Nephron (organoid): Measurements from ENCODE around the gene DUS1L.

Experiments used
- H3K27ac Mint-ChIP-seq, 3 experiments: 2 replicates each; pipeline ENCODE4 v1.8.0; 2020; ENCODE audit warnings: mixed read lengths in 3 of 3, mild to moderate bottlenecking in 2 of 3, moderate library complexity in 1 of 3
- H3K27me3 Mint-ChIP-seq: 2 replicates; pipeline ENCODE4 v1.8.0; 2021; ENCODE audit warnings: low read depth, mild to moderate bottlenecking, moderate library complexity, mixed read lengths
- H3K36me3 Mint-ChIP-seq: 2 replicates; pipeline ENCODE4 v1.8.0; 2020; ENCODE audit warnings: low read depth, mixed read lengths
- H3K4me1 Mint-ChIP-seq: 2 replicates; pipeline ENCODE4 v1.8.0; 2020; ENCODE audit warnings: mixed read lengths
- H3K4me3 Mint-ChIP-seq, 3 experiments: 2 replicates each; pipeline ENCODE4 v1.8.0; 2020; ENCODE audit warnings: mild to moderate bottlenecking in 3 of 3, mixed read lengths in 3 of 3, moderate library complexity in 2 of 3
- H3K9me3 Mint-ChIP-seq: 2 replicates; pipeline ENCODE4 v1.8.0; 2020; ENCODE audit warnings: mixed read lengths
- TF ChIP-seq, protein P1 (sequence below), 3 experiments: fragments of 200-600 bp; sonication (generic); IDR thresholded peaks; one replicate each; pipeline ENCODE4 v1.5.0; 2021; ENCODE audit warnings: antibody characterized with exemption in 3 of 3; ENCODE audit not compliant: unreplicated experiment in 3 of 3

Gene DUS1L

DNA sequence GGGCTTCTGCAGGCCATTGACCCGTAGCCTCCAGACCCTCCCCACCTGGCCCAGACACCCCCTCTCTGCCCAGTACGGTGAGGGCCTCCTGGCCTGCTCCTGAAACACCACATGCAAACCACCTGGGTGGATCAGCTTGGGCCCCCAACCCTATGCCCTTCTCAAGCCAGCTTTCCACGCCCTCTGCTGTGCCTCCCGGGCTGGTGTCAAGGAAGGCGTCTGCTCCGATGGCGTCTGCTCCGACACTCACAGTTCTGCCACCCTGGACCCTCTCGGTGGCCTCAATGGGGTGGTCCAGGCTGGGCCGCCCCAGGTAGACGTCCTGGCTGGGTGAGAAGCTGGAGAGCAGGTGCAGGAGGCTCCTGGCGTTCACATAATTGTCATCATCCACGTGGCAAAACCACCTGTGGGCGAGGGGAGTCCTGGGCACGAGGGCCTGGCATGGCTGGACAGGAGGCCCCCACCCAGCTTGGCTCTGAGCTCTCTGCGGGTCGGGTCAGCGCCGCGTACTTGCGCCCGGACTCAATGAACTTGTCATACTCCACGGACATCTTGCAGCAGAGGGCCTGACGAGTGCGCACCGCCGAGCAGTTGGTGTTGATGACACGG lies 15.3 kb downstream of the DUS1L start:
- H3K36me3 Mint-ChIP-seq: peaks cover 10% of the 10 kb centered on the region
- TF ChIP-seq, protein P1, sequence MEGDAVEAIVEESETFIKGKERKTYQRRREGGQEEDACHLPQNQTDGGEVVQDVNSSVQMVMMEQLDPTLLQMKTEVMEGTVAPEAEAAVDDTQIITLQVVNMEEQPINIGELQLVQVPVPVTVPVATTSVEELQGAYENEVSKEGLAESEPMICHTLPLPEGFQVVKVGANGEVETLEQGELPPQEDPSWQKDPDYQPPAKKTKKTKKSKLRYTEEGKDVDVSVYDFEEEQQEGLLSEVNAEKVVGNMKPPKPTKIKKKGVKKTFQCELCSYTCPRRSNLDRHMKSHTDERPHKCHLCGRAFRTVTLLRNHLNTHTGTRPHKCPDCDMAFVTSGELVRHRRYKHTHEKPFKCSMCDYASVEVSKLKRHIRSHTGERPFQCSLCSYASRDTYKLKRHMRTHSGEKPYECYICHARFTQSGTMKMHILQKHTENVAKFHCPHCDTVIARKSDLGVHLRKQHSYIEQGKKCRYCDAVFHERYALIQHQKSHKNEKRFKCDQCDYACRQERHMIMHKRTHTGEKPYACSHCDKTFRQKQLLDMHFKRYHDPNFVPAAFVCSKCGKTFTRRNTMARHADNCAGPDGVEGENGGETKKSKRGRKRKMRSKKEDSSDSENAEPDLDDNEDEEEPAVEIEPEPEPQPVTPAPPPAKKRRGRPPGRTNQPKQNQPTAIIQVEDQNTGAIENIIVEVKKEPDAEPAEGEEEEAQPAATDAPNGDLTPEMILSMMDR (IDR thresholded peaks at IDR 0.05; ENCODE audit: unreplicated experiment in 3 of 3): no peak
- H3K27ac Mint-ChIP-seq: no peak overlapping the region
- peak overlapping the region; percentile 89 to 93 (median 91) for H3K4me3 Mint-ChIP-seq
- H3K27me3 Mint-ChIP-seq: no peaks in the 10 kb centered on the region
- no peaks in the 10 kb centered on the region for H3K9me3 Mint-ChIP-seq
- H3K4me1 Mint-ChIP-seq: peaks cover 9% of the 10 kb centered on the region

DNA sequence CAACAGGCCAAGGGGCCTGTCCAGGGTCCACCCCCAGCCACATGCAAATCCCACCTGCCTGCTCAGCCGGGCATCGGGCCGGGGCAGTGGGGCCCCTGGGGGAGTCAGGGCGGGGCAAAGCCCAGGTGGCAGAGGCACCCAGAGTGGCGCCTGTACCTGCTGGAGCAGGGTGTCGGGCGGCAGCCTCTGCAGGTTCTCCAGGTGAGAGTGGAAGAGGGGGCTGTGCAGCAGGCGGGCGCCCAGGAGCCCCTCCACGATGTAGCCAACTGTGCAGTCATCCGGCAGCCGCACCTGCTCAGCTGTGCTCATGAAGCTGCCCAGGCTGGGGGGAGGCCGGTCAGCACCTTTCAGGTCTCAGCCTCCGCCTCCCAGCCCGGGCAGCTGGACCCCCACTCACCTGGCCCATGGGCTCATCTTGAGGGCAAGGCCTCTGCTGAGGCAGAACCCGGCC lies 16.1 kb downstream of the DUS1L start:
- H3K27me3 Mint-ChIP-seq: no peaks in the 10 kb centered on the region
- H3K9me3 Mint-ChIP-seq: no peaks in the 10 kb centered on the region
- TF ChIP-seq, protein P1 (IDR thresholded peaks at IDR 0.05; ENCODE audit: unreplicated experiment in 3 of 3): no peak
- H3K36me3 Mint-ChIP-seq: peaks cover 7% of the 10 kb centered on the region
- peaks cover 9% of the 10 kb centered on the region for H3K4me1 Mint-ChIP-seq
- no peak overlapping the region for H3K27ac Mint-ChIP-seq
- peak overlapping the region; percentile 19 to 89 (median 73) for H3K4me3 Mint-ChIP-seq

DNA sequence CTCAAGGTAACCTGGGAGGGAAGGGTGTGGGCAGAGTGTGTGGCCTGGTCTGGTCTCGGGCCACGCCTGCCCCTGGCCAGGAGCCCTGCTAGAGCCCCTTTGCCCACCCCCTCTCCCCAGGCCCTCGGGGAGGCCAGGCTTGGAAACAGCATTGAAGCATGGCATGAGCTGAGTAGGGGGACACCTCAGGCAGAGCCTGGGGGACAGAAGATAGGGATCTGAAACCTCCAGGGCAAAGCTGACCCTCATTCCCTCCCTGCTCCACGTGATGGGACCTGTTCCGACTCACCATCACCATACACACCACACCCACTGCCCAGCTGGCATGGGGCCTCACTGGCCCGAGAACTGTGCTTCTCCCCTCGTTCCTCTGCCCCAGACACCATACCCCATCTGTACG lies 16.5 kb downstream of the DUS1L start:
- H3K27ac Mint-ChIP-seq: no peak overlapping the region
- H3K36me3 Mint-ChIP-seq: peaks cover 7% of the 10 kb centered on the region
- no peaks in the 10 kb centered on the region for H3K27me3 Mint-ChIP-seq
- TF ChIP-seq, protein P1 (IDR thresholded peaks at IDR 0.05; ENCODE audit: unreplicated experiment in 3 of 3): no peak
- peak overlapping the region; percentile 19 to 74 (median 73) for H3K4me3 Mint-ChIP-seq
- H3K4me1 Mint-ChIP-seq: peaks cover 9% of the 10 kb centered on the region
- no peaks in the 10 kb centered on the region for H3K9me3 Mint-ChIP-seq

DNA sequence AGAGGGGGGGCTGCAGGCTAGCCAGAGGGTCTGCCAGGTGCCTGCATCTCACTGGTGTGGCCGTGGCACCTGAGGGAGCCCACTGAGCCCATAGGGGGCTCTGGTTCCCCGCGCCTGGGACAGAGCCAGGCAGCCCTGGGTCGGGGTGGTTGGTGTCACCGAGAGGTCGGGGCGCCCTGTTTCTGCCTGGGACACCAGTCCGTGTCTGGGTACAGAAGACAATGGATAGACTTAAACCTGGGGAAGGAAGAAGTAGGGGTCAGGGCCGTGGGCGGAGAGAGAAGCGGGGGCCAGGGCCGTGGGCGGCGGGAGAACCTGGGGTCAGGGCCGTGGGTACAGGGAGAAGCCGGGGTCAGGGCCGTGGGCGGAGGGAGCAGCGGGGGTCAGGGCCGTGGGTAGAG lies 17.0 kb downstream of the DUS1L start:
- no peaks in the 10 kb centered on the region for H3K27me3 Mint-ChIP-seq
- TF ChIP-seq, protein P1 (IDR thresholded peaks at IDR 0.05; ENCODE audit: unreplicated experiment in 3 of 3): no peak
- H3K9me3 Mint-ChIP-seq: no peaks in the 10 kb centered on the region
- H3K4me3 Mint-ChIP-seq: peak overlapping the region in 2 of 3 experiments; percentile 23 to 56
- peaks cover 7% of the 10 kb centered on the region for H3K36me3 Mint-ChIP-seq
- no peak overlapping the region for H3K27ac Mint-ChIP-seq
- peaks cover 9% of the 10 kb centered on the region for H3K4me1 Mint-ChIP-seq

DNA sequence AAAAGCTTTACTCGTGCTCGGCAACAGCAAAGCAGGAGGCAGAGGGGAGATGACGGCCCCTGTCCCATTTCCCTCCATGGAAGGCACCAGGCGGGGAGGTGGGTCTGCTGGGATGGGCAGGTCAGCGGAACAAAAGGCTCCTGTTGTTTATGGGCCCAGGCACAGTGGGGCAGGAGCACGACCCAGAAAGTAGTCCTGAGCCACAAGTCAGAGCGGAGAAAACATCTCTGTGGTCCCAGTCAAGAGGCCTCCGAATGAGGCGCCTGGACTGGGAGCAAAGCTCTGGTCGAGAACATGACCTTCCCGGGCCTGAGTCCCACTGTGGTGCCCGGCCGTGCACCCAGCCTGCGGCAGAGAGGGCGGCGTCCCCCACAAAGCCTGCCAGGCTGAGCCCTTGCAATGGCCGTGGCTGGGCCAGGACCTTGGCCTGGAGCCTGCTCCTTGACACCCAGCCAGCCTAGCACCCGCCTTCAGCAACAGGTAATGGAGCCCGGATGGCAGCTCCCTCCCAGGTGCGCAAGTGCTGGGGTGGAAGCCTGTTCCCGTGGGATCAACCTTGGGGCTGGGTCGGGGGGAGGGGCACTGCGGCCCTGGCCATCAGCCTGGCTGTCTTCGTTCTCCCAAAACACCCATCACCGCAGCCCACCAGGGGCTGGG lies 17.6 kb downstream of the DUS1L start:
- Mint-ChIP-seq H3K4me3 (peak overlapping the region; percentile 67 to 73 (median 68)), H3K36me3 (peaks cover 7% of the 10 kb centered on the region), H3K27ac (no peak overlapping the region), H3K9me3 (no peaks in the 10 kb centered on the region), H3K27me3 (no peaks in the 10 kb centered on the region), H3K4me1 (peaks cover 5% of the 10 kb centered on the region)
- TF ChIP-seq, protein P1 (IDR thresholded peaks at IDR 0.05; ENCODE audit: unreplicated experiment in 3 of 3): no peak

DNA sequence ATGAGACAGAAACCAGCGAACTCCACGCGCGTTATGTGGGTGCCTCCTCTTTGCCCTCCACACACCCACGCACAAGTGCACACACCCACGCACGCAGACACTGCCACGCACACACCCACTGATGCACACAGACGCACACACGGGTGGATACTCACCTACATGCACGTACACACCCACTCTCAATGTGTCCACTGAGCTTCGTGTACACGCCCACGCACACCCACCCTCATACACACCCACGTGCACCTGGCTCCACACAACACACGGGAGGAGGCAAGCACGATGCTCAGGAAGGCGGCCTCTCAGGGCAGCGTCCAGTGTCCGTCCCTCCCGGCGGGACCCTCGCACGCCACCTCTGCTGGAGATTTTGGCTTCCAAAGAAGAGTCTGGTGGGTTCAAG lies 18.2 kb downstream of the DUS1L start:
- peak overlapping the region; percentile 67 to 73 (median 68) for H3K4me3 Mint-ChIP-seq
- H3K27me3 Mint-ChIP-seq: no peaks in the 10 kb centered on the region
- H3K27ac Mint-ChIP-seq: no peak overlapping the region
- H3K9me3 Mint-ChIP-seq: no peaks in the 10 kb centered on the region
- TF ChIP-seq, protein P1 (IDR thresholded peaks at IDR 0.05; ENCODE audit: unreplicated experiment in 3 of 3): no peak
- peaks cover 4% of the 10 kb centered on the region for H3K4me1 Mint-ChIP-seq
- H3K36me3 Mint-ChIP-seq: peaks cover 7% of the 10 kb centered on the region
